Gastrocnemius medialis (tissue), 4 donors: Measurements from ENCODE around the gene CFAP91. TPM values are rescaled to one million over a fixed set of nuclear protein-coding genes. Genes with fewer than 3 reads are reported as not detected.

Source experiments
- ATAC-seq, 2 donors: fragments of 150-250 bp; one replicate each; pipeline ENCODE4 v1.9.1; 2016
- DNase-seq, 2 donors: peaks; one replicate each; pipeline ENCODE4 v3.0.0-alpha.2; 2019
- H3K27ac ChIP-seq, 4 donors: fragments of 200-600 bp; sonication (generic); 1 replicate in 1 of 4; 2 replicates in 3 of 4; pipeline ENCODE4 v1.5.1; 2016 to 2018; ENCODE audit warnings: mild to moderate bottlenecking in 2 of 4, moderate library complexity in 1 of 4
- H3K27me3 ChIP-seq, 3 donors: fragments of 200-600 bp; sonication (generic) in 2 of 3; 1 replicate in 1 of 3; 2 replicates in 2 of 3; pipeline versions ENCODE4 v1.5.1 to v1.6.0; 2016 to 2019; ENCODE audit warnings: mild to moderate bottlenecking in 1 of 3, moderate library complexity in 1 of 3
- H3K36me3 ChIP-seq, 2 donors: fragments of 200-600 bp; sonication (generic) in 1 of 2; one replicate each; pipeline ENCODE4 v1.5.1; 2017 to 2018
- H3K4me1 ChIP-seq, 2 donors: fragments of 200-600 bp; sonication (generic) in 1 of 2; one replicate each; pipeline ENCODE4 v1.5.1; 2016 to 2017; ENCODE audit warnings: mild to moderate bottlenecking in 2 of 2
- H3K4me3 ChIP-seq, 4 donors: fragments of 200-600 bp; sonication (generic) in 3 of 4; 1 replicate in 1 of 4; 2 replicates in 3 of 4; pipeline ENCODE4 v1.5.1; 2016 to 2019; ENCODE audit warnings: mild to moderate bottlenecking in 2 of 4
- H3K9me3 ChIP-seq, 3 donors: fragments of 200-600 bp; sonication (generic) in 2 of 3; 1 replicate in 1 of 3; 2 replicates in 2 of 3; pipeline ENCODE4 v1.5.1; 2016 to 2019
- CTCF ChIP-seq, 5 experiments: fragments of 450-650 bp in 3 of 5; fragments of 200-600 bp in 2 of 5; sonication (generic) in 2 of 5; IDR thresholded peaks in 4 of 5; conservative IDR thresholded peaks in 1 of 5; 1 replicate in 4 of 5; 2 replicates in 1 of 5; pipeline ENCODE4 v1.5.1; 2016 to 2019; ENCODE audit warnings: antibody characterized with exemption in 5 of 5, mild to moderate bottlenecking in 3 of 5, moderate library complexity in 3 of 5
- POLR2A ChIP-seq, 2 donors: fragments of 450-650 bp; IDR thresholded peaks; one replicate each; pipeline ENCODE4 v1.6.1; 2017; ENCODE audit warnings: antibody characterized with exemption in 2 of 2, mild to moderate bottlenecking in 2 of 2, moderate library complexity in 2 of 2
- in situ Hi-C, 4 donors: fragments of 200-750 bp; cut with MboI; loops; one replicate each; pipeline versions ENCODE4 v1.15.0 to v1.8.0; 2017; ENCODE audit warnings: low sequenced_read_pairs in 4 of 4
- intact Hi-C: fragments of 100-400 bp; cut with DNase I; formaldehyde crosslinking; loops from one replicate; pipeline ENCODE4 v1.15.1; 2023; ENCODE audit warnings: low total_unique reads
- total RNA-seq, 4 donors: library from RNA; depleted of rRNA; stranded (reverse); fragments of >200 nt; gene quantifications; one replicate each; pipeline versions ENCODE4 v1.1.0 to v1.2.3, GENCODE V29; 2016

Gene CFAP91
- total RNA-seq, 4 donors from 2014 or later: 0.11 to 0.36 (median 0.20) TPM; not detected in 1

- intact Hi-C loops: loop anchor here (10.0 kb wide), 1 partner anchor 729 kb away; no protein-coding TSS in a partner anchor
- H3K36me3 ChIP-seq: peaks cover 0 to 11% of the 10 kb centered on the region in 2 donors
- H3K27ac ChIP-seq: peak overlapping the region; percentile 94 to 96 (median 95)
- DNase-seq (no peak), ATAC-seq (no peak)
- TF ChIP-seq POLR2A (IDR thresholded peaks at IDR 0.05): no peak
- no peaks in the 10 kb centered on the region for H3K27me3 ChIP-seq
- no peaks in the 10 kb centered on the region for H3K9me3 ChIP-seq
- in situ Hi-C loops: loop anchor here in 1 of 4 donors (10.0 kb wide), 1 partner anchor 89 kb away; the partner anchor contains the start of gene ADPRH
- H3K4me1 ChIP-seq: peaks cover 45 to 58% of the 10 kb centered on the region in 2 donors
- no peak overlapping the region for H3K4me3 ChIP-seq
These were observed 38.9 kb upstream of the CFAP91 start for GRCh38 chr3:119663885-119664284.

- DNase-seq: no peak
These were observed 38.5 kb upstream of the CFAP91 start for GRCh38 chr3:119664370-119664769.

GRCh38 chr3:119664850-119665379, 37.9 kb upstream of the CFAP91 start:
- Histone ChIP-seq H3K4me3 (no peak overlapping the region), H3K4me1 (peaks cover 45 to 64% of the 10 kb centered on the region in 2 donors), H3K9me3 (no peaks in the 10 kb centered on the region), H3K27me3 (no peaks in the 10 kb centered on the region), H3K36me3 (peaks cover 0 to 14% of the 10 kb centered on the region in 2 donors), H3K27ac (peak overlapping the region; percentile 94 to 96 (median 95))
- no peak for DNase-seq
- peak in 1 of 2 donors; percentile 21 for ATAC-seq
- no peak for TF ChIP-seq POLR2A (IDR thresholded peaks at IDR 0.05)
- TF ChIP-seq CTCF (IDR thresholded peaks at IDR 0.05 in 4 of 5, conservative IDR thresholded peaks at IDR 0.05 in 1 of 5): no peak
- in situ Hi-C loops (loop anchor here in 1 of 4 donors (10.0 kb wide), 1 partner anchor 90 kb away; the partner anchor contains the start of gene ADPRH), intact Hi-C loops (loop anchor here (10.0 kb wide), 1 partner anchor 730 kb away; no protein-coding TSS in a partner anchor)

More at GRCh38 chr3:119664370-119664769, 38.5 kb upstream of the CFAP91 start:
- H3K4me3 ChIP-seq: no peak overlapping the region
- intact Hi-C loops: loop anchor here (10.0 kb wide), 1 partner anchor 730 kb away; no protein-coding TSS in a partner anchor
- H3K4me1 ChIP-seq: peaks cover 45 to 58% of the 10 kb centered on the region in 2 donors
- no peak for TF ChIP-seq CTCF (IDR thresholded peaks at IDR 0.05 in 4 of 5, conservative IDR thresholded peaks at IDR 0.05 in 1 of 5)
- no peak for TF ChIP-seq POLR2A (IDR thresholded peaks at IDR 0.05)
- ATAC-seq: peak in 1 of 2 donors; percentile 10
- H3K9me3 ChIP-seq: no peaks in the 10 kb centered on the region
- in situ Hi-C loops: loop anchor here in 1 of 4 donors (10.0 kb wide), 1 partner anchor 90 kb away; the partner anchor contains the start of gene ADPRH
- peak overlapping the region; percentile 94 to 96 (median 95) for H3K27ac ChIP-seq
- H3K27me3 ChIP-seq: no peaks in the 10 kb centered on the region
- peaks cover 0 to 14% of the 10 kb centered on the region in 2 donors for H3K36me3 ChIP-seq

- ATAC-seq (peak in 1 of 2 donors; percentile 29), DNase-seq (no peak)
- Histone ChIP-seq H3K9me3 (no peaks in the 10 kb centered on the region), H3K36me3 (peaks cover 0 to 17% of the 10 kb centered on the region in 2 donors), H3K27me3 (no peaks in the 10 kb centered on the region), H3K27ac (peak overlapping the region; percentile 94 to 96 (median 95)), H3K4me1 (peaks cover 42 to 64% of the 10 kb centered on the region in 2 donors), H3K4me3 (no peak overlapping the region)
- intact Hi-C loops (loop anchor here (10.0 kb wide), 1 partner anchor 731 kb away; no protein-coding TSS in a partner anchor), in situ Hi-C loops (loop anchor here in 1 of 4 donors (10.0 kb wide), 1 partner anchor 91 kb away; the partner anchor contains the start of gene ADPRH)
- no peak for TF ChIP-seq POLR2A (IDR thresholded peaks at IDR 0.05)
- no peak for TF ChIP-seq CTCF (IDR thresholded peaks at IDR 0.05 in 4 of 5, conservative IDR thresholded peaks at IDR 0.05 in 1 of 5)
These were observed 36.8 kb upstream of the CFAP91 start for GRCh38 chr3:119665954-119666559.
